Embryonic facial prominence (tissue), 1 donor: ENCODE data around the gene RHOG.
"Not testable (repeated sequence)": the region's sequence is repeated elsewhere in the genome, so short reads cannot be mapped to it uniquely, and the experiment has no call there.

Source experiments
- DNase-seq: peaks from one replicate; pipeline ENCODE4 v3.0.0-alpha.2; 2016; ENCODE audit errors: extremely low spot score

Gene RHOG

GRCh38 chr11:3840870-3841425 lies at the start of gene RHOG:
Gene RHOG (minus strand): TSS chr11:3840959. CDS start chr11:3828138, 12,821 bp downstream.
- no peak for DNase-seq

- DNase-seq: no peak
These were observed 49.3 kb upstream of the RHOG start for GRCh38 chr11:3890014-3890413.

GRCh38 chr11:3888876-3889275 lies 48.1 kb upstream of the RHOG start:
- DNase-seq: no peak

DNA sequence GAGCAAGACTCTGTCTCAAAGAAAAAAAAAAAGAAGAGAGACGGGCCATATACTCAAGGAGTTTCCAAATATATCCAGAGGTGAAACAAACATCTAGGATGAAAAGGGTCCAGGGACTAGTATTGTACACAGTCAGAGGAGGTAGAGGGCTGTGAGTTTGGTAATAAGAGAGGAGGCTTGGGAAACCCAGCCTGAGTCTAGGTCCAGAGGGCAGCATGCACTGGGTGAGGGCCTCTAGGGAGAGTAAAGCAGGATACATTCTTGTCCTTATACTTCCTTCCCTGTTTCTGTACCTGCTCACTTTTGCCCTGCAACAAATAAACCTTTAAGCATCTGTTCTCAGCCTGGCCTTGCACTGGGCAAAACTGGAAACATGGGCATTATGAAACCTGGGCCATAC lies 46.2 kb upstream of the RHOG start:
- no peak for DNase-seq

- DNase-seq: no peak
These were observed 45.1 kb upstream of the RHOG start for GRCh38 chr11:3885855-3886254.

DNA sequence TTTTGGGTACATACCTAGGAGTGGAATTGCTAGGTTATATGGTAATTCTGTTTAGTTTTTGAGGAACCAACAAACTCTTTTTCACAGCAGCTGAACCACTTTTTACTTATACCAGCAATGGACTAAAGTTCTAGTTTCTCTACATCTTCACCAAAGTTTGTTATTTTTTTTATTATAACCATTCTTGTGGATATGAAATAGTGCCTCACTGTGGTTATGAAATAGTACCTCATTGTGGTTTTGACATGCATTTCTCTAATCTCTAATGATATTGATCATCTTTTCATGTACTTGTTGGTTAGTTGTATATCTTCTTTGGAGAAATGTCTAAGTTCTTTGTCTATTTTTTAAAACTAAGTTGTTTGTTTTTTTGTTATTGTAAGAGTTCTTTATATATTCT lies 41.9 kb upstream of the RHOG start:
- no peak for DNase-seq

DNA sequence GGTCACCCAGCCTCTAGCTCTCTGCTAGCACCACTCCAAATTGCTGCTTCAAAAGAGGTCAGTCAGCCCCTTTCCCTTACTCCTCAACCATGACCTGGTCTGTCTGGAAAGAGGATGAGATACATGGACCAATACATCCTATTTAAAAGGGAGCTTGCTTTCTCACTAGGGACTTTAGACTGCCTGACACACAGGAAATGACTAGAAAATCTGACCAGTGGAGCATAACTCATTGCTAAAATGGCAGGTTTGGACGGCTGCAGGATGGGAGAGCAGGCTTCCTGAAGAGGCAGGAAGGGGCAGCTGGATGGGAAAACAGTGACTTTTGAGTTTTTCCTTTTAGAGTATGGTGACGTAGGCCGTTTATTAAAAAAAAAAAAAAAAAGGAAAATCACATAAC lies 40.0 kb upstream of the RHOG start:
- no peak for DNase-seq

DNA sequence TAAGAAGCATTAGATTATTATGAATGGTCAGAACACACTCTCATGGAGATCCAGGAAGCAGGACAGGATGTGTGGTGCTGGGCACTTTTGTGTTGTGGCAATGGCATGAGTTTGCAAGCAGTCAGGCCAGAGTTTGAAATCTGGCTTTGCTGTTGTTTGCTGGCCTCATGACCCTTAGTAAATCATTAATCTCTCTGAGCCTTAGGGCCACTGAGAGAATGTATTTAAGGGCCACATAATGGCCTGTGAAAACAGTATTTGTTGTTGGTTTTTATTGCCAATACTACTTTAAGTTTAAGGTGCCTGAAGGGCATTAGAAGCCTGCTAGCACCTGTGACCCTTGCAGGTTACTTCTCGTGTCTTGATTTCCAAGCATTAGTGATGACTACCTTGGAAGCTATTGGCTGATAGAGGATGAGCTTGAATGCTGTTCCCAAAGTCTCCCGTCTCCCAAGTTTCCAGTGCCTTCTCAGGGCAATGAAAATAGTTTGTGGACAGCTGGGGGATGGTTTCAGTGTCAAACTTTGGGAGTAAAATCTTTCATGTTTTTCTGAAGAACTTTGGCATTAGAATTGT lies 39.3 kb upstream of the RHOG start:
- no peak for DNase-seq

DNA sequence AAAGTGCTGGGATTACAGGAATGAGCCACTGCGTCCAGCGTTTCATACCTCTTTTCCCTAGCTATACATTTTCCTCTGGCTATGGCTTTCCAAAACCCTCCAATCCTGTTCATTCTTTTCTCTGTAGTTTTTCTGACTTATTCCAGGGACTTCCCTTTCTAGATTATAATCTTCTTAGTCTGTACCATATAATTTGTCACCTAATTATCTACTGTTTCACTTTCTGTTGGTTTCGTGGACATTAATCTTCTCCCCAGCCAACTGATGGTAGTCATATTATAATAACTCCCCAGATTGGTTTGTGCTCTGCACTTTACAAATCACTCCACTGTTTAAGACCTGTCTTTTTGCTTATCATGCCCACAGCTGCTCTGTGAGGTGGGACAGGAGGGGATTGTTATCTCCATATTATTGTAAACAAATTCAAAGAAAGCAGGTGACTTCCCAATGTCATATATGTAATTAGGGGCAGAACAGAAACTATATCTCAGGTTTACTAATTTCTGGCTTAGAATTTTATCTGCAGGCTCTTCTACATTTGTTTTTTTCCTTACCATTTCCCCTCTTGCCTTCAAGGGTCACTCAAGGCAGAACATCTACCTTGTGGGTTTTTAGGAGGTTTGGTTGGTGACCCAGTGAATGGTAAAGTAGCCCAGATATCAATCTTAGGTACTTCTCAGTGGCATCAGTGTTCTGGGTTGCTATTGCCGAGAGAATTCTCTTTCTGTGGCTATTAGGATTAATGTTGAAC lies 38.6 kb upstream of the RHOG start:
- DNase-seq: no peak

DNA sequence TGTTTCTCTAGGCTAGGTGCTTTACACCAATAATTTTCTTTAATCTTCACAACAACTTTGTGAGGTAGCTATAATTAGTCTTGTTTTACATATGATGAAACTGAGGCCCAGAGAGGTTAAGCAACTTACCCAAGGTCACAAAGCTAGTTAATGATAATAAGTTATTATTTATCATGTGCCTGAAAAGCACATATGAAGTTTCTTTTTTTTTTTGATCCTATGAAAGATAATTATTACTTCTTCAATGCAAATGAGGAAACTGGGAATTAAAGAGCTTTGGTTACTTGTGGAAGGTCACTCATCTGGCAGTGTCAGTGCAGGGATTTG lies 37.5 kb upstream of the RHOG start:
- DNase-seq: no peak

DNA sequence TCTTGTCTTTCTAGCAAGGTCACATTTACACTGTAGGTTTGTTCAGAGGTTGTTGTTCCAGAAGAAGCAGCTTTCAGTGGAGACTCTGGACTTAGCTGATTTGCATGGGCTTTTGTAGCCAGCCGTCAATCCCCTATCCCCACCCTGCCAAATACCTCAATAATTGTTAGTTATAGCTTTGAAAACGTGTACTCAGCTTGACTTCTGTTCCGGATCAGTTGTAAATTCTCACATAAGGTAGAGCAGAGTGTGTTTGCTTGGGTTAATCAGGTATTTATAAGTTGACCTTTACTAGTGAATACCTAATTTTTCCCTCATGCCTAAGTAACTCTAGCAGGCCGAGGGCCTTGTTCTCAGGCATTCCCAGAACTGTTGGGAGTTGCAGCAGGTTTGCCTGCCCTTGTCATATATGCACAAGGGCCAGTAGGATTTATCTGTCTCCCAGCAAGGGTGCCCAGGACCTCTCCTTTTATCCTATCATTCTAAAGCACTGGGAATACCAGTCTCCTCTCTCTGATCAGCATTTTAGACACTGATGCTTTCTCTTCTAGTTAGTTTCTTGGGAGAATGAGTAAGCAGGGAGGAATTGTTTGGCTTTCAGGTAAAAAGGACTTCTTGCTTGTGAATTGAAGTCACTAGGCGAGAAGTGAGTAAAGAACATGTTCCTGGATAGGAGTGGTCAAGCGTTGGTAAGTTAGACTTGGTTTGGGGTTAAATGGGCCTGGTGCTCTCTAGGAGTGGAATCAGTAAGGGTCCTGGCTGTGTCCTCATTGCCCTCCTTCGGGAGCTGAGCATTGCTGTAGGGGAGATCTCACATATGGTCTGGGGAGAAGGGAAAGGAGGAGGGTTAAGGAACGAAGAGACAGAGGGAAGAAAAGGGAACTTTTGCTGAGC lies 36.9 kb upstream of the RHOG start:
- DNase-seq: no peak

DNA sequence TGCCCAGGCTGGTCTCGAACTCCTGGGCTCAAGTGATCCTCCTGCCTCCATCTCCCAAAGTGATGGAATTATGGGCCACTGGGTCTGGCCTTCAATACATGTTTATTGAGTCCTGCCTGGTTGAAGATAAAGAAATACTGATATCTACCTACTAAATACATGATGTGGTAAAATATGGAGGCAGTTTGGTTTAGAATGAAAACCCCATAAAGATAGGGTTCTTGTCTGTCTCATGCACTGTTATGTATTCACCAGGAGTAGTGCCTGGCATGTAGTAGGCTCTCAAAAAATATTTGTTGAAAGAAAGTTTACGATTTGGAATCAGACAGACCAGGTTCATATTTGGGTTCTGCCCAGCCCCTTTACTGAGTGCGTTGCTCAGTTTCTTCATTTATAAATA lies 35.9 kb upstream of the RHOG start:
- DNase-seq: no peak

DNA sequence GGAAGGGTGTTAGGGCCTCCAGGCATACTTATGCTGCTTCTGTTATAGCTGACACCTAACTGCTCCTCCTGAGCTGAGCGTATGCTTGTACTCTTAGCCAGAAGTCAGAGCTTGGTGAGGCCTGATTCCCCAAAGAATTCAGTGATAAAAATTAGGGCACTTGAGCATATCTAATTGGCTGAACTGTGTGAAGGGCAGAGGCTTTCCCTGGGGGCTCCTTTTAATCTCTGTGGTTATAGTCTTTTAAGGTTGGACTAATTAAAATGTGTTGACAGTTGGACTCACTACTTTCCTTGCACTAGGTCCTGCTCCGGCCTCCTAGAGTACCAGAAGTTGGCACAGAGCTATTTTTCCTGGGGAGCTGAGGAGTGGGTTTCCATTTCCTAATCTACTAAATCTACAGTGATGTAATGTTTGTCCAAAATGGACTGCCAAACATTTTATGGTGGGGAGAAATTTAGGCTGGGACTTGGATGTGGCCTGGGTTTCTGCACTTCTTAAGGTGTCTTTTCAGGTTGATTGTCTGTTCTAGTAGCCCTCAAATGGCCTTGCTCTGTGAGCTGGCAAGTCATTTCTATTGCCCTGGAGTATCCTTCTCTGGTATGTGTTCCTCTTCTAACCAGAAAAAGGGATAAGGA lies 33.1 kb upstream of the RHOG start:
- no peak for DNase-seq

DNA sequence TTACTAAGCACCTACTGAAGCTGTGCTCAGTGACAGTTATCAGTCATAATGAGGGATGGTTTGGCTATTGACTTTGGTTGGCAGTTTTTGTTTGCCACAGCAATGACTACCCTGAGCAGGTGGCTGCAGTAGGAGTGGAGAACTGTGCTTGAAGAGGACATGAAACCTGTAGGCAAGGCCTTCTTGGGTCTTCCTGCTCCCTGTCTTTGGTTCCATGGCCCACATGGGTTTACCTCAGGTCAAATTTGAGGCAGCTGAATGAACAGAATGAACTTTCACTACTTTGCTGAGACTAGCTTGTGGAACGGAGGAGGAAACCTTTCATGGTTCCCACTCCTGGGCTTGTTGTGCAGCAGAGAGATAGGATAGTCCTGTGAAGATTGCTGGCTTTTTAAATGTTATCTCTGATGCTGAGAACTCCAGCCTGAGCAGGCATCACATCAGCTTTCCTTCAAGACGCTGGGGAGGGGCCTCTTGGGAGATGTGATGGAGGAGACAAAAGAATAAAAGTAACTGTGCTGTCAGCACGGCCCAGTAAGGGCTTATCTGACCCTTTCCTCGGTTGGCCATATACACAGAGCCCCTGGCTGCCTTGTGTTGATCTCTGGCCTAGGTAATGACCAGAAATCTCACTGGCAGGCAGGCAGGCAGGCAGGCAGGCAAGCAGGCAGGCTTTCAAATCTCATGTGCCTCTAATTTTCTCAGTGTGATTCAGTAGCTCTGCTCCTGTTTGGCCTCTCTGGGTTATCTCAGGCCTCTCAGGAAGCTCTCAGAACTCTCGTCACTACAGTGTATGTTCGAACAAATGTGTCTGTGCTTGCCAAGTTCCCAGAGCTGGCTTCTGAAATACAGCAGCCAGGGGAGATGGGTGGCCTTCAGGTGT lies 26.7 kb upstream of the RHOG start:
- no peak for DNase-seq

- DNase-seq: no peak
These were observed 26.1 kb upstream of the RHOG start for GRCh38 chr11:3866836-3867208.

DNA sequence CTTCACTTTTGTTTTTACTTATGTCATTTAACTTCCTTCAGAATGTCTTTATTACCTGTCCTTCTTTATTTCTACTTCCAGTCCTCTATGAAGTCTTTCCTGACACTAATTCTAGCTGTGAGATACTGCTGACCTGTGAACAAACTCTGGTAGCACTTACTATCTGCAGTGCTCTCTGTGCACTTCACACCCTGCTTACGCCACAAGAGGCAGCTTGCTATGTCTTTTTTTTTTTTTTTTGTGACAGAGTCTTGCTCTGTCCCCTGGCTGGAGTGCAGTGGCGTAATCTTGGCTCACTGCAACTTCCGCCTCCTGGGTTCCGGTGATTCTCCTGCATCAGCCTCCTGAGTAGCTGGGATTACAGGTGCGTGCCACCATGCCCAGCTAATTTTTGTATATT lies 25.4 kb upstream of the RHOG start:
- no peak for DNase-seq

DNA sequence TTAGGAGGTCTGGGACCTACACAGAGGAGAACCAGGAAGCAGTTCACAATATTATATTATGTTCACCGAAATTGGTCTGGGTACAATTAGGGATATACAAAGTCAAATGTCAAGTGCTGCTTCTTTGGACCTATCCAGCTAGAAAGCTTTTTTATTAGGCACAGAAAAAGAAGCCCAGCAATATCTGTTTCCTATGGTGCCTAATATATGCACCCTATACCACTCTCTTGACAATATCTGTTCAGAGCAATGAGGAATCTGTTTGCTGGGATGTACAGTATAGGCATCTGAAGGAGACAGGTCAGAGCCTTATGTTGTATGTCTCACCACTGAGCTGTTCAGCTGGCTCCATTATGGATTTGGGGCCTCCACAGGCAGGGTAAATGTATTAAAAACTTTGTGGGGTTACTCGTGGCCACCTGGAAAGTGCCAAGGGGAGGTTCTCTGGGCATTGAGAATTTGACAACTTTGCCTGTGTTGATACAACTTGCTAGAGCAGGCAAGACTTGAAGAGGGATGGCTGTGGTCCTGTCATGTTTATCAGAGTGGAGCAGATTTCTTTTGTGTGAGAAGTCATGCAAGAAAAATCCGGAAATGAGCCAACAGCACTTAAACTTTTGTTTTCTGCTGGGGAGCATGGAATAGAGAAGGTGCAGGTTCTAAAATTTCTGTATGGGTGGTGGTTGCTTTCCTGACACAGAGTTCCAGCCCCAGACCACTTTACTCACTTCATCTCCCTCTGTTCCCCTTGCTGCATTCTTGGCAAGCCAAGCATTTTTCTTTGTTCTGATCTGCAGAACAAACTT lies 24.8 kb upstream of the RHOG start:
- no peak for DNase-seq

DNA sequence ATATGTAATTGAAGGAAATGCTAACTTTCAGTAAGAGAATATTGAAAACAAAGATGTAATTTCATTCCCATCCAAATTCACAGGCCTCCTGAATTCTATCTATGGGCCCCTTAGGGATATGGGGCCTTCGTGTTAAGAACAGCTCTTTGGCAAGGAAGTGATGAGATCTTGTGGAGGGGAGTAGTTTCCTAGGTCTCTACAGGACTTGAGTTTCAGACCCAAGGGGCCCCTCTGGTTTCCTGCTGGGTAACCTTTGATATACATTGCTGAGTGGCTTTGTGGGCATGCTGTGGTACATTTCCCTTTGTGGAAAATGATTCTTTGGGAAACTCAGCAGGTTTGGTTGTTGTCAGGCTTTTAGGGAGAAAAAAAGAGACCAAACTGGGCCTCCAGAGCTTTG lies 20.9 kb upstream of the RHOG start:
- no peak for DNase-seq

DNA sequence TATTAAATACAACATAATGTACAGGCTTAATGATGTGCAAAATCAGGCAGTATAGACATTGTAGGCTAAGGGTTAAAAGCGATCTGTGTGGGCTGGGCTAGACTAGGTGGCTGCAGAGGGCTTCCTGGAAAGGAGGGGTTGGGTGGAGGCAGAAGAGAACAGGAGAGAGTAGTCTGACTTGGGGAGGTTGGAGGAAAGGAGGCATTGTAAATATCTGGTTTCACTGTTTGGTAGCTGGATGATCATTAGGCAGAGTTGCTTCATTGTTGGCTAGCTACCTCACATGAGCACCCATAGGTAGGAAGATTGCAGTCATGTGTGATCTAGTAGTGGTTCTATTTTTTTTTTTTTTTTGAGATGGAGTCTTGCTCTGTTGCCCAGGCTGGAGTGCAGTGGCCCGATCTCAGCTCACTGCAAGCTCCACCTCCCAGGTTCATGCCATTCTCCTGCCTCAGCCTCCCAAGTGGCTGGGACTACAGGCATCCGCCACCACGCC lies 20.2 kb upstream of the RHOG start:
- DNase-seq: not testable (repeated sequence)

- DNase-seq: no peak
These were observed 19.6 kb upstream of the RHOG start for GRCh38 chr11:3860375-3860774.
